Glomerular visceral epithelial cell (primary cell): ENCODE results near the gene ICAM3.

Experiments used
- DNase-seq: peaks from one replicate; pipeline ENCODE4 v3.0.0-alpha.2; 2016; ENCODE audit errors: extremely low spot score

ICAM3 gene

DNA sequence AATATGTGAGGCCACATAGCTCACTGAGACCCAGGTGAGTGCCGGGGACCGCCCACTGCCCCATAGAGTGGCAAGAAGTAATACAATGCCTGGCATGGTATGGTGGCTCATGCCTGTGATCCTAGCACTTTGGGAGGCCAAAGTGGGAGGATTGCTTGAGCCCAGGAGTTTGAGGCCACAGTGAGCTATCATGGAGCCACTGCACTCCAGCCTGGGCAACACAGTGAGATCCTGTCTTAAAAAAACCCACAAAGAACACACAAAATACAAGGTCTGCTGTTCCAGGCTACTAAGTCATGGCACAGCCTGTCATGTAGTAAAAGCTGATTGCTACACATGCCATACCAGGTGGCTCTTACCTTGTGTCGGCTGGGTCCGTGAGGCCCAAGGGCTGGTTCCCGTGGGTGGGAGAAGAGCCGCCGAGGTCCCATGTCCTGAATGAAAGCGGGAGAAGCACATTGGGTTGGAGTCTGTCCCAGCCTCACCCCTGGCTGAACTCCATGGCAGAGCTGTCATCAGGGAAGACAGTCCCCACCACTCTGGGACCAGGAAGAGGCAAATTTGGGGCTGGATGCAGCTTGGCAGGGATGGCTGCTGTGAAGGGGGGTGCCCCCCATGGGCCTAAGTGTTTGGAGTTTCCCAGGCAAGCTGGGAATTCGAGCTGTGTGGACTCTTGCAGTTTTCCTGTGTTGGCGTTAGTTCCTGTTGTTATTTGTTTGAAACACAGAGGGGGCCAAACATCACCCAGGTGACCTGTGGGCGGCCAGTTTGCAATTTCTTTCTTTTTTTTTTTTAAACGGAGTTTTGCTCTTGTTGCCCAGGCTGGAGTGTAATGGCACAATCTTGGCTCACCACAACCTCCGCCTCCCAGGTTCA is 20.4 kb downstream of the ICAM3 start:
- no peak for DNase-seq

DNA sequence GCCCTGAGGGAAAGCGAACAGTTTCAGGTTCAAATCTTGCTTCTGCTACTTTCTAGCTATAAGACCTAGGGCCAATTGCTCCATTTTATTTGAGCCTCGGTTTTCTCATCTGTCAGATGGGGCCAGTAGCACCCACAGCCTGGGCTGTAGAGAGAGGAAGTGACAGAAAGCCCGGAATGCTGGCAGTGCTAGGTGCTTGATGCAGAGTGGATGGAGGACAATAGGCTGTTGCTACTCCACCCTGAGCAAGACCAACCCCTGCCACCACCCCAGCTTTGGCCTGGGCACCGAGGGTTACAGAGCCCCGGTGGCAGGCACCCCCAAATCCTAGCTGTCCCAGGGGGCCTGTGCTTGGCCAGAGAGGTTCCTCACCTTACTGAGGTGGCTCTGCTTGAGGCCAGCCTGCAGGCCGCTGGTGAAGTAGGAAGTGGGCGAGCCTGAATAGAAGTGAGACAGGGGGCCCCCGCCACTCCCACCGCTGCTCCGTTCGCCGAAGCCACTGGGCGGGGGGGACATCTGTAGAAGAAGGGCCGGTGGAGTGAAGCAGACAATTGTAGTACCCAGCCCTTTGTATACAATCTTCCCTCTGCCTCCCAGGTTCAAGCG is 21.5 kb downstream of the ICAM3 start:
- no peak for DNase-seq

DNA sequence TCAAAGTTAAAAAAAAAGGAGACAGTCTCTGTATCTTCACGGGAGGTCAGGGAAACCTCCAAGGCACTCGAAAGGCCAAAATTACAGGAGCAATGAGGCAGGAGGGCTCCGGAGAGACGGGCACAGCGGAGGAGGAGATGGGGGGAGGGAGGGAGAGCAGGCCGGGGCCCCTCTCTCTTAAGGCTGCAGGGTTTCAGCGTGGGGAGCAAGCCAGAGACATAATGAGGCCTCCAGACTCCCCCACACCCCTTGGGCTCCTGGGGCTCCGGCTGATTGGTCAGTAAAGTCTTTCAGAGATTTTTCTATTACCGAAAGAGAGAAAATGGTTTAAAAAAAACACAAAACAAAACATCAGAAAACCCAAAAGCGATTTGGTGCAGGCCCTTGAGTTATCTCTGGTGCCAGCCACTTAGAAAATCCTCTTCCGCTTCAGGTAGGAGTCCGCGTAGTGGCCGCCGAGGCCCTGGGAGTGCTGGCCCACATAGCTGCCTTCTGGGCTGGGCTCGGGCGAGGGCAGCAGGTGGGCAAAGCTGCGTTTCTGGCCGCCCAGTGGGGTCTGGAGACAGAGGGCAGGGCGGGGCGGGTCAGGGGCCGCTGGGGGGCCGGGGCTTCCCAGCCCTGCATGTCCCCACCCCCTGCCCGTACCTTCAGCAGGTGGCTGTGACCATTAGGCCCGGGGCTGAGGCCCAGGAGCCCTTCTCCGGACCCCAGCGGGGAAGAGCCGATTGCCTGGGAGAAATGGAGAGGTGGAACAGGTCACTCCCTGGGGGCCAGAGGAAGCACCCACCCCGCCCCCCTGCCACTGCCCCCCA is 22.2 kb downstream of the ICAM3 start:
- no peak for DNase-seq

DNA sequence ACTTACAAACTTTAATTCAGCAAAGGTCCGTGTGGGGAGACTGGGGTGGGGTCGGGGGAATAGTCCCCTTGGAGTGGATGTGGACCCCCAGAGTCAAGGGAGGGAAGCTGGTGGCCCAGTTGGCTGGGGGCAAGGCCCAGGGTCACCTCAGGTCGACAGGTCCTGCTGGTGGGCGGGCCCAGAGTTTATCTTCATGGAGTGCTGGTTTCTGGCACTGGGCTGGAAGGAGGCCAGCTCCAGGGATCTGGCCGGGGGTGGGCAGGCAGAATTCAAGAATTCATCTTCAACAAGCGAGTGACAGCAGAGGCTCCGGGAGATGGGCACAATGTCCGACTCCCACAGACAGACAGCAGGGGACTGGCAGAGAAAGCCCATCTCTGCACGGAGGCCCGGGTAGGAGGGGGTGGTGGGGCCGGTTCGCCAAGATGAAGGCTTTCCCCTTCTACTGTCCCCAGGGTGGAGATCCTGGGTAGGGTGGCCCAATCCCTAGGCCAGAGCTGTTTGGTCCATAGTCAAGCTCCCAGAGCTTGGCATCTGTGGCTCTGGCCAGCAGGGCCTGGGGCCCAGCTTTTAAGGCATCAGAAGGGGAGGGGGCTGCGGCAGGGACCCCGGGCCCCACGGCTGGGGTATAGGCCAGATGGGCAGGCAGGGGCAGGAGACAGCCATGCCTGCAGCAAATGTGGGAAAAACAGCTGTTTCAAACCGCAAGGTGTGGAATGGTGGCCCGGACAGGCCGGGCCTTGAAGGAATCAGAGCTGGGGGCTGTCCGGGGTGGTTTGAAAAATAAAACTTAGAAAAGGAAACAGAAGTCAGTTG is 23.0 kb downstream of the ICAM3 start:
- DNase-seq = peak; percentile 16

DNA sequence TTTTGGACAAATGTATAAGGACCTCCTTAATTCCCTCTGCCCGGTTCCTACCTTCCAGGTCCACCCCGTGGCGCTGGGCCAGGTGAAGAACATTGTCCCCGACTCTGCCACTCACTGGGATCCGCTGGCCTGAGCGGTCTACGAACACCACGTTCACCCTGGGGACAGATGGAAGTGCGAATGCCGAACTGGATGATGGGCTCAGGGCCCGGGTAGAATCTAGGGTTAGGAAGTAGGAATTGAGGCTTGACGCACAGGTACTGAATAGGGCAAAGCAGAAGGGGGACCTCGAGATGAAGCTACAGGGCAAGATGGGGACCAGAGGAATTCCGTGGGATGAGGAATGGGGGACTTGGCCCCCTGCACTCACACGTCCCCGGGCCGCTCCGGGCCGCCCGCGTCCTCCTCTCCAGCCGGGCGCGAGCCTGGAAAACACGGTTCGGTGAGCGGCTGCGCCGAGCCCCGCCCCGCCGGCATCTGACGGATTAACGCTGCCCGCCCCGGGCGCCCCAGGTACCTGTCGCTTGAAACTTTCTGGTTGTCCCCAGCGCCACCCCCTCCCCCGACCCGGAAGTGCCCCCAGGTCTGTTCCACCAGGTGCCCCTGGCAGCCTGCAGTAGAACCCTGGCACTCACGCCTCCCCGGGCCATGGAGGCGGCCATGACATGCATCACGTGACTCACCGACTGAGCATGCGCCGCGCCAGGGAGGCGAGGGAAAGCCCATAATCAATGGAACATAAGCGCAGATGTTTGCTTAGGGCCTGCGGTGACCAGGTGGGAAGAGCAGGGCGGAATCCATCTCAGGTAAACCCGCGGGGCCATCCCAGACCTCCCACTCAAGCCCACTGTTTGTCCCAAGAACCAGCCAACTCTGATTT is 23.8 kb downstream of the ICAM3 start, which contains the start of gene FDX2:
FDX2 (minus strand) TSS at position 681 of the 880 bp plus-strand sequence; CDS start at position 662, 19 bp downstream.
- peak; percentile 85 for DNase-seq

DNA sequence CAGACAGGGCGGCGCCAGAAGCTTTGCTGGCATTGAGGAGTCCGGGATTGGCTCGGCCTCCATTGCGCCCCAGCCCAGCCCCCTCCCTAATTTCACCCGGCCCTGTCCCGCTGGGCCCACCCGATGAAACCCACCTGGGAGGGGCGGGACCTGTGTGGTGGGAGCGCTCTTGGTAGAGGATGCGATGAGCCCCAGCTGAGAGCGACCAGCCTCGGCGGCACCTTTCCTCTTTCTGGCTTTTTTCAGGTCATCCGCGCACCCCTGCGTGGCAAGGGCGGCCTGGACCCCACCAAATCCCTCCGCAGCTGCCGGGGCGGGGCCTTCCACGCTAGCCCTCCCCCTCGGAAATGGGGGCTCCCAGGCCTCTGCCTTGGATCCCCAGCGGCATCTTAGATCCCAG is 30.0 kb downstream of the ICAM3 start, which contains the start of gene ZGLP1:
ZGLP1 (minus strand) TSS at position 393 of the 400 bp plus-strand sequence.
- no peak for DNase-seq

DNA sequence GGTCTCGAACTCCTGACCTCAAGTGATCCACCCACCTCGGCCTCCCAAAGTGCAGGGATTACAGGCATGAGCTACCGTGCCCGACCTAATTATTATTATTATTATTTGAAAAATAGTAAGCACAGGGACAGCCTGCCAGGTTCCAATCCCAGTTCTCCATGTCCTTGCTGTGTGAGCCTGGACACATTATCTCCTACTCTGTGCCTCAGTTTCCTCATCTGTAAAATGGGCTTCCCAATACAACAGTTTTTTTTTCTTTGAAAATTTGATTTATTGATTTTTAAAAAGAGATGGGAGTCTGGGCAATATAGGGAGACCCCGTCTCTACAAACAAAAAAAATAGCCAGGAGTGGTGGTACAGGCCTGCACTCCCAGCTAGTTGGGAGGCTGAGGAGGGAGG is 33.1 kb downstream of the ICAM3 start:
- no peak for DNase-seq

DNA sequence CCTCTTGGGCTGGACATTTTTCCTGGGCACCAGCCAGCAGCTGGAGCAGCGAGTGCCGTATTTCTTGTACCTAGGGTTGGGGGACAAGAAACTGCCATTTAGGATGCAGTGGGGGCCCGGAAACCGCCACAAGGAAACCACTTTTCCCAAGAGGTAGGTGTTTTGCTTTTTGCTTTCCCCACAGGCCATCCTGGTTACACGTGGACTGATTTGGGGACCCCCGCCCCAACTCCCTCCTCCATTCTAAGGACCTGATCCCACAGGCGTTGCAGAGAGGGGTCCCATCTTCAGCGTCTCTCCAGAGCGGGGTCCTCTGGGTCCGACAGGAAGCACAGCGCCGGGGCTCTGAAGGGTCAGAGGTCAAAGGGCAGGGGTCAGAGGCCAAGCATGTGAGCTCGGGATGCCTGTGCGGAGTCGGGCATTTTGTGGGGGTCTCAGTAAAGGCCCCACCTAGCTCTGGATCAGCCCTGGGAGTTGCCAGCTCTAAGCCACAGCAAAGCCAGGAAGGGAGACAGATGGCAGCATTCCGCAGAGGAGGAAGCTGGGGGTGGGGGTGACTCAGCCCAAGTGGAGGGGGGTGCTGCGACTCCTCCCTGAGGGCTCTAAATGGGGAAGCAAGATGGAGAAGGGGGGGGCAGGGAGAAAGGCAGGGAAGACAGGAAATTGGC is 34.2 kb downstream of the ICAM3 start:
- no peak for DNase-seq

DNA sequence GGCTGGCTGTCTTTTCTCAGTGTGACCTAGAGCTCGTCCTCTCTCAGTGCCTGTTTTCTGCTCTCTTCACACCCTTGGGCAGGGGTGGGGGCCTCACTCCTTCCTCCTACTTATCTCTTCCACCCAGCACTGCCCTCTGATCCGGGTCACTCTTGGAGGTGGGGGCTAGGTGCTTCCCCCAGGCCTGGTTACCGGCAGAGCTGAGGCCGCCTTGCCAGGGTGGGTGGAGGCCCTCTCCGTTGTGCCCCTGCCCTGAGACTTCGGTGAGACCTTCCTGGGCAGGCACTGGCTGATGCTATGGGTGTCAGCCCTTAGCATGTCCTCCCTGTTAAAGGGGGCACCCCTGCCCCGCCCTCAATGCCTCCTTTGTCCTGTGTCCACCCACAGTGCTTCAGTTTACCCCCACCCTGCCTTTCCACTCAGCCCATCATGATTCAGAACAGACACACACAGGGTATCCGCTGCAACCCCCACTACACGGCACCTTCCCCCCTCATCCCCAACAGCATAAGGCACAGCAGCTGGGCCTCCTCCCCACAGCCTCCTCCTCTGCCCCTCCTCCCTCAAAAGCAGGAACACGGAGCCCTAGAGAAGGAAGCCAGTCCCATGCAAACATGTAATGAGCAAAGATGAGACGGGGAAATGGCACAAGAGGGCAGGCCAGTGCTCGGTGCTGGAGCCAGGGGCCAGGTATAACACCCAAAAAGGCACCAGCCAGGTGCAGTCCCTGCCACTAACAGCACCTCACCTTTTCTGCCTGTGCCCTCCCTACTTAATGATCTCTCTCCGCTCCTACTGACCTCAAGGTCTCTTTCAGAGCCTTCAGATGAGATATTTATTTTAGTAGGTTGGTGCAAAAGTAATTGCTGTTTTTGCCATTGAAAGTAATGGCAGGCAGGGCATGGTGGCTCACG is 39.6 kb downstream of the ICAM3 start:
- no peak for DNase-seq

DNA sequence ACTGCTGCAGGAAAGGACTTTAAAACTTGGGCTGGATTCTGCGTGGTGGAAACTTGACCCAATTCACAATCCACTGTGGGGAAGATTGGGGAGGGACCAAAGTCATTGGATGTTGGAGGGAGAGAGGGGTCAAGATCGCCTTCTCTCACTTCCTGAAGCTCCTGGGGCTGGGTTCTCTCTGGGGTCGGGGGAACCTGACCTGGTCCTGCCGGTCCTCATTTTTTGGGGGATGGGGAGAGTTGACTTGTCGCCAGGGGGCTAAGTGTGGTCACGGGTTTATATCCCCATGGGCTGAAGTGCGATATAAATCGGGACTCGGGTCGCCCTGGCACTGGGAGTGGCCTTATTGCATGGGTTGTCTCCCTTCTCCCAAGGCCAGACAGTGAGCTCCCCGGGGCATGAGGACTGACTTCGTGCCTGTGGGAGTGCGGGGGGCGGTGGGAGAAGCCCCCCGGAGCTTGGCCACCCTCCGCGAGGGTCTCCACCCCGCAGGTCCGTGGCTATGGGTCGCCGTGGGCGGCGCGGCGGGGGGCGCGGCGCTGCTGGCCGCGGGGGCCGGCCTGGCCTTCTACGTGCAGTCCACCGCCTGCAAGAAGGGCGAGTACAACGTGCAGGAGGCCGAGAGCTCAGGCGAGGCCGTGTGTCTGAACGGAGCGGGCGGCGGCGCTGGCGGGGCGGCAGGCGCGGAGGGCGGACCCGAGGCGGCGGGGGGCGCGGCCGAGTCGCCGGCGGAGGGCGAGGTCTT is 43.4 kb downstream of the ICAM3 start:
- DNase-seq = no peak

DNA sequence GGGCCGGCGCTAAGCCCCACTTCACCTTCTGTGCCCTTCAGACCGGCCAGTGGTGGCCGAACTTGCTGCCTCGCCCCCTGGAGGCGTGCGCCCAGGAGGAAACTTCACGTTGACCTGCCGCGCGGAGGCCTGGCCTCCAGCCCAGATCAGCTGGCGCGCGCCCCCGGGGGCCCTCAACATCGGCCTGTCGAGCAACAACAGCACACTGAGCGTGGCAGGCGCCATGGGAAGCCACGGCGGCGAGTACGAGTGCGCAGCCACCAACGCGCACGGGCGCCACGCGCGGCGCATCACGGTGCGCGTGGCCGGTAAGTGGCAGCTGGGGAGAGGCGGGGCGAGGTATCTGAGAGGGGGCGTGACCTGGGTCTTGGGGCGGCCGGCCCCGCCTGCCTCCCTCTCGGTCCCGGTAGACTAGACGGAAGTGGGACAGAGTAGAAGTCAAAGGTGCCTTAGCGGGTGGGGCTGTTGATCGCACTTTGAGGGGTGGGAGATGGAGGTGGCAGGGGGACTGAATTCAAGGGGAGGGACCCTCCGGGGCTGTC is 44.0 kb downstream of the ICAM3 start:
- DNase-seq = no peak

DNA sequence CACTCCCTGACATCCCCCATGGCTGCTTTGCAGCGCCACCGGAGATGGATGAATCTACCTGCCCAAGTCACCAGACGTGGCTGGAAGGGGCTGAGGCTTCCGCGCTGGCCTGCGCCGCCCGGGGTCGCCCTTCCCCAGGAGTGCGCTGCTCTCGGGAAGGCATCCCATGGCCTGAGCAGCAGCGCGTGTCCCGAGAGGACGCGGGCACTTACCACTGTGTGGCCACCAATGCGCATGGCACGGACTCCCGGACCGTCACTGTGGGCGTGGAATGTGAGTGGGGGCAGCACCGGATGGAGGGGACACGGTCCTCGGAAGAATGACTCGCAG is 45.1 kb downstream of the ICAM3 start:
- no peak for DNase-seq

DNA sequence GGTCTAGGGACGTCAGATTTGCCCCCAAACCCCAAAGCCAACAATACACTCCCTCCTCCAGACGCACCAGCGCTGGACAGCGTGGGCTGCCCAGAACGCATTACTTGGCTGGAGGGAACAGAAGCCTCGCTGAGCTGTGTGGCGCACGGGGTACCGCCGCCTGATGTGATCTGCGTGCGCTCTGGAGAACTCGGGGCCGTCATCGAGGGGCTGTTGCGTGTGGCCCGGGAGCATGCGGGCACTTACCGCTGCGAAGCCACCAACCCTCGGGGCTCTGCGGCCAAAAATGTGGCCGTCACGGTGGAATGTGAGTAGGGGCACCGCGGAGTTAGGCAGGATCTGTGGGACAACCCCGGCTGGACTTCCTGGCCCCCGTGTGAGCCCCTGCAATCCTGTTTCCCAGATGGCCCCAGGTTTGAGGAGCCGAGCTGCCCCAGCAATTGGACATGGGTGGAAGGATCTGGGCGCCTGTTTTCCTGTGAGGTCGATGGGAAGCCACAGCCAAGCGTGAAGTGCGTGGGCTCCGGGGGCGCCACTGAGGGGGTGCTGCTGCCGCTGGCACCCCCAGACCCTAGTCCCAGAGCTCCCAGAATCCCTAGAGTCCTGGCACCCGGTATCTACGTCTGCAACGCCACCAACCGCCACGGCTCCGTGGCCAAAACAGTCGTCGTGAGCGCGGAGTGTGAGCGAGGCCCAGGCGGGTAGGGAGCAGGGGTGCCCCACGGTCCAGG is 45.6 kb downstream of the ICAM3 start:
- no peak for DNase-seq

DNA sequence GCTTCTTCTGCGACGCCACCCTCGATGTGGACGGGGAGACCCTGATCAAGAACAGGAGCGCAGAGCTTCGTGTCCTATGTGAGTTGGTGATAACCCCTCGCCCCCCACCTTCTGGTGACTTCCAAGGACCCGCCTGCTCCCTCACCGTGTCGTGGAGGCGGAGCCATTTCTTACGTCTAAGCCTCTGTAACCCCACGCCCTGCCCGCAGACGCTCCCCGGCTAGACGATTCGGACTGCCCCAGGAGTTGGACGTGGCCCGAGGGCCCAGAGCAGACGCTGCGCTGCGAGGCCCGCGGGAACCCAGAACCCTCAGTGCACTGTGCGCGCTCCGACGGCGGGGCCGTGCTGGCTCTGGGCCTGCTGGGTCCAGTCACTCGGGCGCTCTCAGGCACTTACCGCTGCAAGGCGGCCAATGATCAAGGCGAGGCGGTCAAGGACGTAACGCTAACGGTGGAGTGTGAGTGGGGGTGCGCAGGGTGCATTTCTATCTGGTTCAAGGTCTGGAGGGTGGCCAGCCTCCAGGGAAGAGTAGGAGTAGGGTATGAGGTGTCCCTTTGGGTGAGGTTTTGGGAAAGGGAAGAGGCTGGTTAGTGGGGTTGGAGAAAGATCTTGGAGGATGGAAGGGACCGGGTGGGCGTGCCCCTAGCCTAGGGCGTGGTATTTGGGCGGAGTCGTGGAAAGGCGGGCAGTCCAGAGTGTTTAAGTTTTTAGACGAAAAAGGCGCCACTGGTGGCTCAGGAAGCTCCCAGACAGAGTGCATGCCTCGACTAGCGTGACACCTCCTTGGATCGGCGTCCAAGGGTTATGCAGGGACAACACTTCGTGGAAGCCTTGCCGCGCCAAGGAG is 46.4 kb downstream of the ICAM3 start:
- no peak for DNase-seq

DNA sequence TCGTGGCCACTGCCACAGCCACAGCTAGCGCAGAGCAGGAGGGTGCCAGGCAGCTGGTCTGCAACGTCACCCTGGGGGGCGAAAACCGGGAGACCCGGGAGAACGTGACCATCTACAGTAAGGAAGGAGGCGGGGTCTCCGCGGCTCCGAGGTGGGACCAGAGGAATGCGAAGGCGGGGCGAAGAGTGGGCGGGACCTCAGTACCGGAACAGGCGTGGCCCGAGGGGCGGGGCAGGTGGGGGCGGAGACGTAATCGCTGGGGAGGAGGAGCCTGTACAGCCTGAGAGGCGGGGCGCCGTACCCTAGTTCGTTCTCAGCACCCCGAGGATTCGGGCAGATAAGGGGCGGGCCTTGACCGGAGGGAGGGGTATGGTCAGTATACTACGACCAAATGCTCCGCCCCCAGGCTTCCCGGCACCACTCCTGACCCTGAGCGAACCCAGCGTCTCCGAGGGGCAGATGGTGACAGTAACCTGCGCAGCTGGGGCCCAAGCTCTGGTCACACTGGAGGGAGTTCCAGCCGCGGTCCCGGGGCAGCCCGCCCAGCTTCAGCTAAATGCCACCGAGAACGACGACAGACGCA is 47.1 kb downstream of the ICAM3 start:
- peak; percentile 85 for DNase-seq
